ENCODE measurements around the gene CNTNAP1. TPM values are rescaled to one million over a fixed set of nuclear protein-coding genes. Genes with fewer than 3 reads are reported as not detected.
"Not testable (repeated sequence)": the region's sequence is repeated elsewhere in the genome, so short reads cannot be mapped to it uniquely, and the experiment has no call there.

Gene CNTNAP1
- total RNA-seq, 1 donor from 2014 or later, result 15.3 TPM

DNA sequence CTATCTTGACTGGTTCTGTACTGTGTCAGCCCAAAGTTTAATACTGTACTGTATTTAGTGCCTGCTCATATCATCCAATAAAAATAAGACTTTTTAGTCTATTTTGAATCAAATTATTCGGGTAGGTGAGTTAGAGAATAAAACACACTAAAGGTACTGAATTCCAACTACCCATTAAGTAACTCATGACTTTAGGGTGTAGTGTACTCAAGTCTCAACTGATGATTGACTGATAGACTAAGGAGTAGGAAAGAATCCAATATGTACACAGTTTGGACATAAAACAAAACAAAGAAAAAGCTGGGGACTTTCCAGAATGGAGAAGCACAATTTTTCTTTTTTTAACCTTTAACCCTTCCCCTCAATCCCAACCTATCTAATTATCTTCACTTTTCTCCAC lies 58.4 kb downstream of the CNTNAP1 start:
- no peak for DNase-seq (ENCODE audit: low spot score)

DNA sequence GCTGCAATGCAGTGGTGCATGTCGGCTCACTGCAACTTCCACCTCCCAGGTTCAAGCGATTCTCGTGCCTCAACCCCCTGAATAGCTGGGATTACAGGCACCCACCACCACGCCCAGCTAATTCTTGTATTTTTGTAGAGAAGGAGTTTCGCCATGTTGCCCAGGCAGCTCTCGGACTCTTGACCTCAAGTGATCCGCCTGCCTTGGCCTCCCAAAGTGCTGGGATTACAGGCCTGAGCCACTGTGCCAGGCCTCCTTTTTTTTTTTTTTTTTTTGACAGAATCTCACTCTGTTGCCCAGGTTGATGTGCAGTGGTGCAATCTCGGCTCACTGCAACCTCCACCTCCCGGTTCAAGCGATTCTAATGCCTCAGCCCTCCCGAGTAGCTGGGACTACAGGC lies 60.6 kb downstream of the CNTNAP1 start:
- DNase-seq (ENCODE audit: low spot score), result not testable (repeated sequence)

- DNase-seq (ENCODE audit: low spot score), result no peak
Measured at GRCh38 chr17:42743595-42744282, 61.4 kb downstream of the CNTNAP1 start.

DNA sequence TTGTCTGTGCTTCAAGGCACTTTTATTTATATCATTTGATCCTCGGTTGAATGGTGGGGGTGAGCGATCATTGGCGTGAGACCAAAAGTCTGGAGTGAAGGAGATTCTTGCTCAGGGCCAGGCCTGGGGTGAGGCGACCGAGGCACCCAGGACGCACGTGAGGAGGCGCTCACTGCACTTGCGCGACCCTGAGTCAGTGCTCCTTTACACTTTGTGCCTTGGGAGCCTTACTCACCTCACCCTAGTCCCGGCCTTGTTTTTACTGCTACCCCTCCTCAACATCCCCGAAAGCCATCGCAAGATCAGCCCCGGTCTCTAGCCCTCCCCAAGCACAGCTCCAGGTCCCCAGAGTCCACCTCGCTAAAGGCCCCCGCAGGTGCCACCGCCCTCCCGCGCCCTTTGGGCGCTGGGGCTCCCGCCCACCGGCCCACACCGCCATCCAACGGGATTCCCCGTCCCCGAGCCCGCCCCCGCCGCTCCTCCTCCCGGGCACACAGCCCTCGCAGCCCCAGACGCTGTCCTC lies 62.0 kb downstream of the CNTNAP1 start:
- DNase-seq (ENCODE audit: low spot score), result peak; percentile 69

DNA sequence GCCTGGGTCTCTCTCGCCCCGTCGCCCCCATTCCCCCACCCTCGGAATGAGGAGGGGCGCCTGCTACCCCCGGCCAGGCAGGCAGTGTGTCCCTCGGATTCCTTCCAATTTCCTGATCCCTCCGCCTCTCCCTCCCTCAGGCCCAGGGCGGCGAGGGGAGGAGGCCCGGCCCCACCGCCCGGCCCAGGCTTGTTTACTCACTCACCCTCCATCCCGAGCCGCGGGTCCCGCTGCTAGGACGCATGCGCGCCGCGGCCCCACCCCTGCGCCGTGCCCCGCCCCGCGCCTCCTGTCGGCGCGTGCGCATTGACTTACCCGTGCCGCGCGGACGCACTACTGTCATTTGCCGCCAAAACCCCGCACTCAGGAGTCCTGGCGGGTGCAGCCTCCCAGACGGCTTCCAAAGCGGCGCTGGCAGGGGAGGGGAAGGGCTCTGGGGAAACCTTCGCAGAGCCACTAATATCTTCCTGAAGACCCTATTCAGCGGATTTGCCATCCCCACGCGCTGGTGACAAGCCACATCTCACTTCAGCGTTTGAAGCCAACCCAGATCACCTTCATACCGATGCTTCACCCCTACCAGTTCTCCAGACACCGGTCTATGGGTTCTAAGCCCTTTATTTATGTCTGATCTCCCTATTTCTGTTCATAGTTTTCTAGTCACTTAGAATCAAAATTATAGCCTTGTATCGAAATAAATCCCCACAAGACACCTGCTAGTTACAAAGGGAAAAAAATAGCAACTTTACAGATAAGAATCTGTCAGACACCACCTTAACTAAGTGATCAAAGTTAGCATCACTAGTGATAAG lies 62.7 kb downstream of the CNTNAP1 start, which contains the start of gene EZH1:
Gene EZH1, minus strand, starts transcription at position 235 of the 812 bp plus-strand sequence. CDS start 16,099 bp downstream, outside the sequence.
- peak; percentile 90 for DNase-seq (ENCODE audit: low spot score)

GRCh38 chr17:42748202-42748907 lies 66.0 kb downstream of the CNTNAP1 start:
- DNase-seq (ENCODE audit: low spot score), result no peak

- no peak for DNase-seq (ENCODE audit: low spot score)
Measured at GRCh38 chr17:42748908-42749798, 66.8 kb downstream of the CNTNAP1 start.

Other genes starting within 250 kb of the CNTNAP1 start
- 67.1 TPM for gene ATP6V0A1, start 223.7 kb upstream of the CNTNAP1 start, total RNA-seq
- 33.1 TPM for gene NAGLU, start 146.3 kb upstream of the CNTNAP1 start, total RNA-seq
- 3.6 TPM for gene HSD17B1, start 129.6 kb upstream of the CNTNAP1 start, total RNA-seq
- gene COASY, start 120.4 kb upstream of the CNTNAP1 start, total RNA-seq, result 77.0 TPM
- 53.8 TPM for gene MLX, start 115.4 kb upstream of the CNTNAP1 start, total RNA-seq
- gene PSMC3IP, start 104.8 kb upstream of the CNTNAP1 start, total RNA-seq, result 4.3 TPM
- 76.5 TPM for gene RETREG3, start 73.2 kb upstream of the CNTNAP1 start, total RNA-seq
- gene TUBG1, start 72.8 kb upstream of the CNTNAP1 start, total RNA-seq, result 49.7 TPM
- gene TUBG2, start 23.2 kb upstream of the CNTNAP1 start, total RNA-seq, result 41.0 TPM
- 64.2 TPM for gene PLEKHH3, start 5.5 kb upstream of the CNTNAP1 start, total RNA-seq
- gene CCR10, start 688 bp upstream of the CNTNAP1 start, total RNA-seq, result 1.1 TPM
- gene EZH1, start 62.5 kb downstream of the CNTNAP1 start, total RNA-seq, result 45.7 TPM
- gene RAMP2, start 78.7 kb downstream of the CNTNAP1 start, total RNA-seq, result 41.9 TPM
- gene VPS25, start 90.9 kb downstream of the CNTNAP1 start, total RNA-seq, result 54.0 TPM
- gene WNK4, start 98.1 kb downstream of the CNTNAP1 start, total RNA-seq, result not detected
- gene COA3, start 116.2 kb downstream of the CNTNAP1 start, total RNA-seq, result 80.4 TPM
- gene CNTD1, start 116.3 kb downstream of the CNTNAP1 start, total RNA-seq, result 0.75 TPM
- gene BECN1, start 141.8 kb downstream of the CNTNAP1 start, total RNA-seq, result 101 TPM
- 113 TPM for gene PSME3, start 150.9 kb downstream of the CNTNAP1 start, total RNA-seq
- 3.6 TPM for gene AOC2, start 162.0 kb downstream of the CNTNAP1 start, total RNA-seq
- 89.9 TPM for gene AOC3, start 168.7 kb downstream of the CNTNAP1 start, total RNA-seq
- gene G6PC1, start 218.3 kb downstream of the CNTNAP1 start, total RNA-seq, result not detected

All from ureter (tissue), 1 donor.